ENCODE data around the gene ERC1. TPM values are rescaled to one million over a fixed set of nuclear protein-coding genes. Genes with fewer than 3 reads are reported as not detected.

Gene ERC1
- total and polyA plus RNA-seq, 2 of the 4 experiments (the other 2 are of a cell fraction): 11.6 to 25.6 TPM

DNA sequence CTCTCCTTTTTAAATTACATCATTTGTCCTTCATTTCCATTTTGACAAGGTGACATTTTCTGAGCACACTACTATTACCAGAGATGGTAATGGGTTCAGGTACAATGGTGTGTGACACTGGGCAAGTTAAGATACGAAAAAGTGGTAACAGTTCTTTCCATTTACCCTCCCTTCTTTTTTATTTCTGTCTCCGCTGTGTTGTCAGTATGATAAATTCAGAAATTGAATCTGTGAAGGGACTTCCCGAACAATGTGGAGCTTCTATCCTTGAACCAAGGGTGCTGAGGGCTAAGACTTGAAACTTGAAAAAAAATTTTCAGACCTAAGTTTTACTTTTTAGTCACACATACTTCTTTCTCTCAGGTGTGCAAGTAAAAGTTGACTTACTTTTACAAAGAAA lies 103.7 kb downstream of the ERC1 start:
- H3K9ac ChIP-seq (ENCODE audit: low read depth, low read length): no peak overlapping the region
- no peak for ATAC-seq (ENCODE audit: low read depth)
- H3K4me1 ChIP-seq (ENCODE audit: control insufficient read depth, insufficient read depth, low read length): peaks cover 4% of the 10 kb centered on the region; the same call in 1 of the 2 replicates
- in situ Hi-C loops (cut with MboI; ENCODE audit: low sequenced_read_pairs): loop anchor here (10.0 kb wide), 1 partner anchor 530 kb away; no protein-coding TSS in a partner anchor
- dilution Hi-C loops (cut with HindIII; ENCODE audit: low sequenced_read_pairs, unreplicated experiment): no loop called here
- no peak overlapping the region for H3K4ac ChIP-seq (ENCODE audit: low read depth, low read length)
- H3K36me3 ChIP-seq (ENCODE audit: control insufficient read depth, insufficient read depth, low read length): no peaks in the 10 kb centered on the region
- intact Hi-C loops (cut with micrococcal nuclease): loop anchor here (5.0 to 10.0 kb wide), 4 partner anchors 102 to 522 kb away; partner anchors contain the start of genes ERC1 and RAD52
- no peak overlapping the region for H2BK5ac ChIP-seq (ENCODE audit: low read depth, low read length, poor library complexity, severe bottlenecking)
- BruUV-seq (replicated peaks): no TSS peak
- no peak overlapping the region for H2BK120ac ChIP-seq (ENCODE audit: low read depth, low read length)
- H2AK9ac ChIP-seq (replicated peaks; ENCODE audit: low read depth, low read length, poor library complexity): no peak overlapping the region
- H2AFZ ChIP-seq (replicated peaks; ENCODE audit: low read length, poor library complexity): no peak overlapping the region
- no peak overlapping the region for H2BK15ac ChIP-seq (ENCODE audit: low read depth, low read length)
- no peak overlapping the region for H3K56ac ChIP-seq (ENCODE audit: extremely low read depth, insufficient read depth, low read length)
- WGBS, 2 experiments (ENCODE audit: extremely low coverage in 2 of 2, insufficient read length in 1 of 2): no CpG with 5 or more reads among the region's 3 CpGs
- ChIA-PET CTCF (no interaction called here), POLR2A (ENCODE audit: unreplicated experiment) (no interaction called here)
- TF ChIP-seq FOS (IDR thresholded peaks at IDR 0.05; ENCODE audit: low read depth, low read length): no peak
- TF ChIP-seq MAZ (IDR thresholded peaks at IDR 0.05; ENCODE audit: borderline replicate concordance, low read depth, low read length): no peak
- no peak for TF ChIP-seq BHLHE40 (IDR thresholded peaks at IDR 0.05; ENCODE audit: low read depth, low read length)
- no peak overlapping the region for H2BK20ac ChIP-seq (ENCODE audit: low read depth, low read length)
- H4K20me1 ChIP-seq (ENCODE audit: insufficient read depth, low read length): peaks cover 26% of the 10 kb centered on the region
- H3K79me1 ChIP-seq (ENCODE audit: low read depth in 1 of 2, low read length in 2 of 2): peaks cover 21 to 64% of the 10 kb centered on the region in 2 experiments
- no peak overlapping the region for H3K27ac ChIP-seq (ENCODE audit: insufficient read depth, low read length)
- H4K8ac ChIP-seq (ENCODE audit: low read depth in 2 of 2, low read length in 2 of 2): no peak overlapping the region
- H3K23ac ChIP-seq (ENCODE audit: low read depth, low read length): no peak overlapping the region
- no peaks in the 10 kb centered on the region for H3K27me3 ChIP-seq (ENCODE audit: control insufficient read depth, insufficient read depth, low read length)
- no peak overlapping the region for H3K14ac ChIP-seq (replicated peaks; ENCODE audit: low read depth, low read length)
- H2AK5ac ChIP-seq (ENCODE audit: low read depth, low read length): no peak overlapping the region
- no peaks in the 10 kb centered on the region for H3K9me3 ChIP-seq (ENCODE audit: control insufficient read depth, insufficient read depth, low read length)
- no peak overlapping the region for H4K5ac ChIP-seq (ENCODE audit: low read depth, low read length)
- no peak overlapping the region for H4K91ac ChIP-seq (ENCODE audit: insufficient read depth, low read depth, low read length)
- no peaks in the 10 kb centered on the region; the same call in 1 of the 2 replicates for H3K9me1 ChIP-seq (ENCODE audit: insufficient read depth, low read length)
- H3K18ac ChIP-seq (ENCODE audit: low read depth, low read length): no peak overlapping the region
- DNase-seq: no peak
- no peak overlapping the region for H3K4me3 ChIP-seq (ENCODE audit: insufficient read depth, low read depth, low read length)
- no peak overlapping the region for H3K4me2 ChIP-seq (ENCODE audit: low read depth, low read length)
